Trophoblast cell (in vitro differentiated cells and primary cell): ENCODE results near the gene CERS6.
"Not testable (repeated sequence)": the region's sequence is repeated elsewhere in the genome, so short reads cannot be mapped to it uniquely, and the experiment has no call there.

ENCODE experiments used
- DNase-seq, 2 donors: peaks; one replicate each; pipeline ENCODE4 v3.0.0-alpha.2; 2016
- H2AFZ ChIP-seq: 2 replicates; pipeline ENCODE4 v1.6.1; 2013; ENCODE audit warnings: low read length, moderate library complexity, mild to moderate bottlenecking; ENCODE audit not compliant: insufficient read depth, poor library complexity
- H2AK5ac ChIP-seq: 2 replicates; pipeline ENCODE4 v1.6.1; 2013; ENCODE audit warnings: mild to moderate bottlenecking, low read length
- H2BK120ac ChIP-seq: 2 replicates; pipeline ENCODE4 v1.6.1; 2013; ENCODE audit warnings: low read length, mild to moderate bottlenecking, moderate library complexity; ENCODE audit not compliant: insufficient read depth, poor library complexity
- H2BK12ac ChIP-seq: 2 replicates; pipeline ENCODE4 v1.6.1; 2013; ENCODE audit warnings: mild to moderate bottlenecking, low read length, moderate library complexity
- H2BK5ac ChIP-seq: 2 replicates; pipeline ENCODE4 v1.6.1; 2013; ENCODE audit warnings: low read length, low read depth, moderate library complexity, mild to moderate bottlenecking; ENCODE audit not compliant: poor library complexity
- H3K14ac ChIP-seq: 2 replicates; pipeline ENCODE4 v1.6.1; 2013; ENCODE audit warnings: mild to moderate bottlenecking, low read length
- H3K18ac ChIP-seq: 2 replicates; pipeline ENCODE4 v1.6.1; 2013; ENCODE audit warnings: mild to moderate bottlenecking, low read length
- H3K23ac ChIP-seq: 2 replicates; pipeline ENCODE4 v1.6.1; 2013; ENCODE audit warnings: low read length
- H3K27ac ChIP-seq: 2 replicates; pipeline ENCODE4 v1.5.1; 2013; ENCODE audit warnings: low read depth, mild to moderate bottlenecking, inconsistent platforms, low read length, moderate library complexity
- H3K27me3 ChIP-seq: 2 replicates; pipeline ENCODE4 v1.6.1; 2013; ENCODE audit warnings: inconsistent platforms, mild to moderate bottlenecking, low read length, moderate library complexity; ENCODE audit not compliant: insufficient read depth
- H3K36me3 ChIP-seq, 2 experiments: 1 replicate in 1 of 2; 2 replicates in 1 of 2; pipeline ENCODE4 v1.6.1; 2013; ENCODE audit warnings: low read length in 2 of 2, mild to moderate bottlenecking in 2 of 2, moderate library complexity in 1 of 2; ENCODE audit not compliant: insufficient read depth in 2 of 2, control insufficient read depth in 1 of 2
- H3K4ac ChIP-seq: 2 replicates; pipeline ENCODE4 v1.6.1; 2013; ENCODE audit warnings: low read depth, mild to moderate bottlenecking, low read length, moderate library complexity
- H3K4me1 ChIP-seq, 2 experiments: 1 replicate in 1 of 2; 2 replicates in 1 of 2; pipeline ENCODE4 v1.6.1; 2013; ENCODE audit warnings: low read length in 2 of 2, mild to moderate bottlenecking in 2 of 2, moderate library complexity in 1 of 2; ENCODE audit not compliant: insufficient read depth in 2 of 2, control insufficient read depth in 1 of 2
- H3K4me2 ChIP-seq: 2 replicates; pipeline ENCODE4 v1.6.1; 2013; ENCODE audit warnings: inconsistent platforms, mild to moderate bottlenecking, low read length, moderate library complexity
- H3K4me3 ChIP-seq: 2 replicates; pipeline ENCODE4 v1.5.1; 2013; ENCODE audit warnings: mild to moderate bottlenecking, low read depth, low read length, inconsistent platforms
- H3K79me1 ChIP-seq: one replicate; pipeline ENCODE4 v1.6.1; 2013; ENCODE audit warnings: low read length
- H3K79me2 ChIP-seq: 2 replicates; pipeline ENCODE4 v1.6.1; 2013; ENCODE audit warnings: low read length, mild to moderate bottlenecking; ENCODE audit not compliant: control insufficient read depth, insufficient read depth, poor library complexity
- H3K9ac ChIP-seq: 2 replicates; pipeline ENCODE4 v1.6.1; 2013; ENCODE audit warnings: mild to moderate bottlenecking, low read length
- H3K9me3 ChIP-seq: 2 replicates; pipeline ENCODE4 v1.6.1; 2013; ENCODE audit warnings: low read depth, mild to moderate bottlenecking, control low read depth, inconsistent platforms, low read length; ENCODE audit not compliant: insufficient read depth
- H4K12ac ChIP-seq: 2 replicates; pipeline ENCODE4 v1.6.1; 2013; ENCODE audit warnings: low read depth, mild to moderate bottlenecking, low read length, moderate library complexity
- H4K8ac ChIP-seq: 2 replicates; pipeline ENCODE4 v1.6.1; 2013; ENCODE audit warnings: low read depth, mild to moderate bottlenecking, low read length, moderate library complexity
- H4K91ac ChIP-seq: one replicate; pipeline ENCODE4 v1.6.1; 2013; ENCODE audit warnings: low read depth, mild to moderate bottlenecking, low read length, moderate library complexity
- WGBS: extraction: QIAGEN DNeasy Blood & Tissue Kit; methylation state at CpG from one replicate; pipeline ENCODE4 v1.1.7; 2013; ENCODE audit warnings: missing lambda C conversion rate; ENCODE audit not compliant: insufficient read length, insufficient coverage; ENCODE audit errors: extremely low coverage; 5-methylcytosine and 5-hydroxymethylcytosine counted together

CERS6 gene

GRCh38 chr2:168766600-168766999 lies 310.5 kb downstream of the CERS6 start:
- Histone ChIP-seq H3K9ac (no peak overlapping the region), H3K9me3 (no peaks in the 10 kb centered on the region), H2BK12ac (no peak overlapping the region), H4K12ac (no peak overlapping the region), H2AK5ac (no peak overlapping the region), H3K79me2 (no peaks in the 10 kb centered on the region), H3K4me3 (no peak overlapping the region), H2AFZ (no peak overlapping the region), H3K4me2 (no peak overlapping the region), H3K23ac (no peak overlapping the region), H3K79me1 (no peaks in the 10 kb centered on the region), H3K4ac (no peak overlapping the region), H3K27me3 (no peaks in the 10 kb centered on the region), H3K18ac (no peak overlapping the region), H4K91ac (no peak overlapping the region), H2BK120ac (no peak overlapping the region), H3K4me1 (peaks cover 0 to 5% of the 10 kb centered on the region in 2 experiments), H3K36me3 (peaks cover 0 to 2% of the 10 kb centered on the region in 2 experiments), H4K8ac (no peak overlapping the region), H3K14ac (no peak overlapping the region), H2BK5ac (no peak overlapping the region), H3K27ac (no peak overlapping the region)
- DNase-seq, result peak; percentile 72 to 79
- no CpG with 5 or more reads among the region's 2 CpGs for WGBS

DNA sequence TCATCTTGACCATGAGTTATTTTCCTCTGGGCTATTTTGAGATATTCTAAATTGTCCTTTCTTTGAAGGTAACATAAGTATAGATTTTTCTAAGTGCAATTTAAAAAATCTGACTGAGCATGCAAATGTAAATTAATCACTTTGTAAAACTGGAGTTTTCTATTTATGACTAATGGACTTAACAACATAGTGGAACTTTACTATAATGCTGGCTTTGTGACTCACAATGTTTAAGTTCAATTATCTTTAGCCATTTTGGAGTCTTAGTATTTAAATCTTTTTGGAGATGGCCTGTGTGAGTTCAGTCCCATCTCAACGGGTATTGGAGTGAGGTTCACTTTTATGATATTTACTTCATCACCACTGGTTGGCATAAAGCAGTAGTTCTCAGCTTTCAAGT lies 311.2 kb downstream of the CERS6 start:
- H2BK12ac ChIP-seq, result no peak overlapping the region
- no peak overlapping the region for H2AFZ ChIP-seq
- no peaks in the 10 kb centered on the region for H3K27me3 ChIP-seq
- no peak overlapping the region for H3K4ac ChIP-seq
- H3K4me3 ChIP-seq, result no peak overlapping the region
- H2BK5ac ChIP-seq, result no peak overlapping the region
- H3K4me1 ChIP-seq, result peaks cover 0 to 5% of the 10 kb centered on the region in 2 experiments
- H2BK120ac ChIP-seq, result no peak overlapping the region
- no CpG with 5 or more reads among the region's 1 CpG for WGBS
- no peak overlapping the region for H3K18ac ChIP-seq
- no peaks in the 10 kb centered on the region for H3K79me1 ChIP-seq
- no peak overlapping the region for H4K12ac ChIP-seq
- peak in 1 of 2 donors; percentile 73 for DNase-seq
- H3K36me3 ChIP-seq, result peaks cover 0 to 2% of the 10 kb centered on the region in 2 experiments
- H2AK5ac ChIP-seq, result no peak overlapping the region
- no peak overlapping the region for H4K8ac ChIP-seq
- no peak overlapping the region for H3K4me2 ChIP-seq
- H3K9me3 ChIP-seq, result no peaks in the 10 kb centered on the region
- no peak overlapping the region for H3K14ac ChIP-seq
- H3K23ac ChIP-seq, result no peak overlapping the region
- no peaks in the 10 kb centered on the region for H3K79me2 ChIP-seq
- no peak overlapping the region for H3K9ac ChIP-seq
- H3K27ac ChIP-seq, result no peak overlapping the region
- no peak overlapping the region for H4K91ac ChIP-seq

GRCh38 chr2:168768357-168768756 lies 312.3 kb downstream of the CERS6 start:
- no CpG with 5 or more reads among the region's 6 CpGs for WGBS

DNA sequence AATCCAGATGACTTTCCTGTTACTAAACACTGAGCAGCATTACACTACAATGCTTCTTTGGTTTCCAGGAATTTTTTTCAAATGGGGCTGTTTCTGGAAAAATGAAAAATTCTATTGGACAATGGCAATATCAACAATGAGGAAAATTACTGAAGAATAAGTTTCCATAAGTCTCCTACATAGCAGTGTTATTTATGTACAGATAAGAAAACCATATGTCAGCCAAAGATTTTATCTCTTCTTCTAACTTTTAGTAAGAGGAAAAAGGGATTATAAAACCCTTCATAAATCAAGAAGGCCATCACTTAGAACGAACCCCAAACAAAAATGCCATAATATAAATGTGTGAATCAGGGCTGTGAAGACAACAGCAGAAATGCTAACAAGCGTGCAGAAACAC lies 314.7 kb downstream of the CERS6 start:
- Histone ChIP-seq H3K36me3 (peaks cover 0 to 2% of the 10 kb centered on the region in 2 experiments), H3K4me1 (peaks cover 0 to 5% of the 10 kb centered on the region in 2 experiments), H2BK12ac (no peak overlapping the region), H2AFZ (no peak overlapping the region), H3K27me3 (no peaks in the 10 kb centered on the region), H3K4me3 (no peak overlapping the region), H3K4me2 (no peak overlapping the region), H2BK120ac (no peak overlapping the region), H3K9ac (no peak overlapping the region), H3K27ac (no peak overlapping the region), H4K12ac (no peak overlapping the region), H4K91ac (no peak overlapping the region), H3K9me3 (no peaks in the 10 kb centered on the region), H2AK5ac (no peak overlapping the region), H3K18ac (no peak overlapping the region), H3K4ac (no peak overlapping the region), H3K79me1 (no peaks in the 10 kb centered on the region), H3K14ac (no peak overlapping the region), H4K8ac (no peak overlapping the region), H2BK5ac (no peak overlapping the region), H3K23ac (no peak overlapping the region), H3K79me2 (no peaks in the 10 kb centered on the region)
- DNase-seq, result no peak
- WGBS, result no CpG with 5 or more reads among the region's 2 CpGs

More at GRCh38 chr2:168768357-168768756, 312.3 kb downstream of the CERS6 start:
- H4K12ac ChIP-seq, H3K4me2 ChIP-seq, H3K4ac ChIP-seq, H2BK12ac ChIP-seq, H2BK5ac ChIP-seq, H3K79me2 ChIP-seq, H3K79me1 ChIP-seq, H3K27ac ChIP-seq, H3K4me3 ChIP-seq, H3K27me3 ChIP-seq, H2BK120ac ChIP-seq, H4K8ac ChIP-seq, H3K18ac ChIP-seq, H3K14ac ChIP-seq, H3K36me3 ChIP-seq, H3K23ac ChIP-seq, H4K91ac ChIP-seq, H3K4me1 ChIP-seq, H2AK5ac ChIP-seq, H3K9ac ChIP-seq, H3K9me3 ChIP-seq, H2AFZ ChIP-seq: not testable (repeated sequence)
- DNase-seq, result peak; percentile 57 to 58
